SU-DHL-6 (cell line): Measurements from ENCODE around the gene PET117.
"Not testable (repeated sequence)": the region's sequence is repeated elsewhere in the genome, so short reads cannot be mapped to it uniquely, and the experiment has no call there.

Experiments used
- CTCF ChIP-seq: fragments of 200-600 bp; sonication (generic); IDR thresholded peaks from one replicate; pipeline ENCODE4 v1.5.1; 2017; ENCODE audit warnings: antibody characterized with exemption, mild to moderate bottlenecking, low read length, moderate library complexity; ENCODE audit not compliant: insufficient read depth, poor library complexity, severe bottlenecking
- EZH2phosphoT487 ChIP-seq: fragments of 200-600 bp; sonication (generic), shearing (Covaris generic); conservative IDR thresholded peaks from 2 replicates; pipeline ENCODE4 v1.6.1; 2018; ENCODE audit warnings: mild to moderate bottlenecking, antibody characterized with exemption, low read length, moderate library complexity, mixed read lengths

GRCh38 chr20:18180366-18180765 is 42.7 kb downstream of the PET117 start:
- not testable (repeated sequence) for TF ChIP-seq CTCF, EZH2phosphoT487
